Left ventricle myocardium inferior (tissue), 1 donor: ENCODE data around the gene MDGA2. TPM values are rescaled to one million over a fixed set of nuclear protein-coding genes. Genes with fewer than 3 reads are reported as not detected.

Experiments used
- DNase-seq: peaks from one replicate; pipeline ENCODE4 v3.0.0-alpha.2; 2020
- H3K27ac ChIP-seq: fragments of 200-600 bp; replicated peaks from 2 replicates; pipeline ENCODE4 v1.8.0; 2021
- H3K27me3 ChIP-seq: fragments of 200-600 bp; 2 replicates; pipeline ENCODE4 v1.8.0; 2021; ENCODE audit warnings: low read depth
- H3K36me3 ChIP-seq: fragments of 200-600 bp; 2 replicates; pipeline ENCODE4 v1.8.0; 2021
- H3K4me1 ChIP-seq: fragments of 200-600 bp; 2 replicates; pipeline ENCODE4 v1.8.0; 2021
- H3K4me3 ChIP-seq: fragments of 200-600 bp; 2 replicates; pipeline ENCODE4 v1.8.0; 2021; ENCODE audit warnings: mild to moderate bottlenecking, moderate library complexity
- H3K9me3 ChIP-seq: fragments of 200-600 bp; replicated peaks from 2 replicates; pipeline ENCODE4 v1.8.0; 2021
- CTCF ChIP-seq: fragments of 200-600 bp; IDR thresholded peaks from 2 replicates; pipeline ENCODE4 v1.8.0; 2021; ENCODE audit warnings: antibody characterized with exemption, mild to moderate bottlenecking, borderline replicate concordance
- intact Hi-C: fragments of 100-400 bp; cut with micrococcal nuclease; formaldehyde crosslinking; loops from one replicate; pipeline ENCODE4 v1.11.0; 2022
- total RNA-seq: library from RNA; stranded (reverse); fragmentation: NEBNext Ultra II Directional; extraction: Animal tissue kit (Norgen Biotek cat#: 25700); gene quantifications from one replicate; pipeline ENCODE4 v1.2.1, GENCODE V29; 2021
- donor health status: DM: no; HTN: yes; CAD: no; lungs with severe emphysema.

Gene MDGA2
- total RNA-seq, 1 donor from 2014 or later: 0.19 TPM

GRCh38 chr14:46819117-46819516 lies 856.3 kb downstream of the MDGA2 start:
- Histone ChIP-seq H3K9me3 (peaks cover 7% of the 10 kb centered on the region), H3K4me3 (no peak overlapping the region), H3K36me3 (no peaks in the 10 kb centered on the region), H3K4me1 (no peaks in the 10 kb centered on the region), H3K27ac (no peak overlapping the region), H3K27me3 (no peaks in the 10 kb centered on the region)
- no peak for DNase-seq
- intact Hi-C loops: no loop called here
- no peak for TF ChIP-seq CTCF

GRCh38 chr14:46818147-46818546 lies 857.3 kb downstream of the MDGA2 start:
- no peak overlapping the region for H3K27ac ChIP-seq
- H3K4me3 ChIP-seq: no peak overlapping the region
- intact Hi-C loops: no loop called here
- no peaks in the 10 kb centered on the region for H3K4me1 ChIP-seq
- no peaks in the 10 kb centered on the region for H3K27me3 ChIP-seq
- DNase-seq: no peak
- H3K36me3 ChIP-seq: no peaks in the 10 kb centered on the region
- no peak for TF ChIP-seq CTCF
- peaks cover 7% of the 10 kb centered on the region for H3K9me3 ChIP-seq

- H3K9me3 ChIP-seq: peaks cover 35% of the 10 kb centered on the region
- no peak overlapping the region for H3K27ac ChIP-seq
- no peaks in the 10 kb centered on the region for H3K4me1 ChIP-seq
- DNase-seq: no peak
- H3K36me3 ChIP-seq: no peaks in the 10 kb centered on the region
- intact Hi-C loops: no loop called here
- H3K4me3 ChIP-seq: no peak overlapping the region
- no peaks in the 10 kb centered on the region for H3K27me3 ChIP-seq
- TF ChIP-seq CTCF: no peak
These were observed 882.3 kb downstream of the MDGA2 start for GRCh38 chr14:46793144-46793543.
